CD4-positive, alpha-beta T cell treated with Interleukin-12 subunit alpha and Interleukin-12 subunit beta, for 1 hour (primary cell): ENCODE data around the gene PRPF39.
A peak's percentile ranks its signal among the peaks of the same experiment; 100 is the strongest.
"Not testable (repeated sequence)": the region's sequence is repeated elsewhere in the genome, so short reads cannot be mapped to it uniquely, and the experiment has no call there.

Experiments used
- DNase-seq: peaks from one replicate; pipeline ENCODE4 v3.0.0-alpha.2; 2020

Gene PRPF39, protein sequence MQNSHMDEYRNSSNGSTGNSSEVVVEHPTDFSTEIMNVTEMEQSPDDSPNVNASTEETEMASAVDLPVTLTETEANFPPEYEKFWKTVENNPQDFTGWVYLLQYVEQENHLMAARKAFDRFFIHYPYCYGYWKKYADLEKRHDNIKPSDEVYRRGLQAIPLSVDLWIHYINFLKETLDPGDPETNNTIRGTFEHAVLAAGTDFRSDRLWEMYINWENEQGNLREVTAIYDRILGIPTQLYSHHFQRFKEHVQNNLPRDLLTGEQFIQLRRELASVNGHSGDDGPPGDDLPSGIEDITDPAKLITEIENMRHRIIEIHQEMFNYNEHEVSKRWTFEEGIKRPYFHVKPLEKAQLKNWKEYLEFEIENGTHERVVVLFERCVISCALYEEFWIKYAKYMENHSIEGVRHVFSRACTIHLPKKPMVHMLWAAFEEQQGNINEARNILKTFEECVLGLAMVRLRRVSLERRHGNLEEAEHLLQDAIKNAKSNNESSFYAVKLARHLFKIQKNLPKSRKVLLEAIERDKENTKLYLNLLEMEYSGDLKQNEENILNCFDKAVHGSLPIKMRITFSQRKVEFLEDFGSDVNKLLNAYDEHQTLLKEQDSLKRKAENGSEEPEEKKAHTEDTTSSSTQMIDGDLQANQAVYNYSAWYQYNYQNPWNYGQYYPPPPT

DNA sequence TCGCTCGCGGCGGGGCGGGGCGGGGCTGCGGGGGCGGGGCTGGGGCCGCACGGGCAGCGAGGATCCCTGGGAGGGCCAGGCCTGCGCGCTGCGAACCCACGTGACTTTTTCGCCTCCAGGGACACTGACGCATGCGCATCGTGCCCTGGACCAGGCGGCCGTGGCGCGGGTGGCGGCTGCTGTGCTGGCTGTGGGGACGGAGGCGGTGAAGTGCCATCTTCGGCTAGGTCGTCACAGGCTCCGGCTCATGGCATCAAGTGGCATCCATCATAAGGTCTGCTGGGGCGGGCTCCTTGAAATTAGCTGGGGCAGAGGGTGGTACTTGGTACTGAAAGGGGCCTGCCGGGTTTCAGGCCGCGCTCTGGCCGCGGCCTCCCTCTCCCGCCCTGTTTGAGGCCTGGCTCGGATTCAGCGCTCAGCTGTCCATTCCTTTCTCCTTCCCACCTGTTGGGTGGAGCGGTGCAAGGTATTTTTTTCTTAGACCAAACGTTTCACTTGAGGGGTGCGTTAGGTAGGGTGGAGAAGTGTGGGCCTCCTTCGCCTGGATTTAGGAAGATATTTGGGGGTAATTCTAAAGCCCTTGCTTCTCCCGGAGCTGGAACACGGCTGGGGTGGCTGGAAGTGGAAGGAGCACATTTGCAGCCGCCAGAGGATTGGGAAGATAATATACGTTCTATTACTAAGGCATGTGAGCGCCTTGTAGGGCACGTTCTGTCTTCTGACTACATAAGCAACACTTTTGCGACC, at the start of gene PRPF39:
Gene PRPF39 (plus strand): TSS at position 141 of the 747 bp plus-strand sequence. CDS start 11,124 bp downstream, outside the sequence.
- peak; percentile 96 for DNase-seq

DNA sequence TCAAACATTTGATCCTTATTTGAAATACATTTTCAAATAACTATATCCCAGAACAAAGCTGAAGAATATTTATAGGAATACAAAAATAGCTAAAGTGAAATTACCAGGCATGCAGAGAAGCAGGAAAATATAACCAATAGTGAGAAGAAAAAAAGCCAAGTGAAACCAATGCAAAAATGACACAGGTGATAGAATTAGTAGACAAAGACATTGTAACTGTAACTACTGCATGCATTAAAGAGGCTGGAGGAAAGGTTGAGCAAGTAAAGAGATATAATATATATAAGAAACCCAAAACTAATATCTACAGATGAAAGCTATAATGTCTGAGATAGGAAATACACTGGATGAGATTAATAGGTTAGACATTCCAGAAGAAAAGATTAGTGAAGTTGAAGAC, 49.2 kb upstream of the PRPF39 start:
- DNase-seq: no peak

DNA sequence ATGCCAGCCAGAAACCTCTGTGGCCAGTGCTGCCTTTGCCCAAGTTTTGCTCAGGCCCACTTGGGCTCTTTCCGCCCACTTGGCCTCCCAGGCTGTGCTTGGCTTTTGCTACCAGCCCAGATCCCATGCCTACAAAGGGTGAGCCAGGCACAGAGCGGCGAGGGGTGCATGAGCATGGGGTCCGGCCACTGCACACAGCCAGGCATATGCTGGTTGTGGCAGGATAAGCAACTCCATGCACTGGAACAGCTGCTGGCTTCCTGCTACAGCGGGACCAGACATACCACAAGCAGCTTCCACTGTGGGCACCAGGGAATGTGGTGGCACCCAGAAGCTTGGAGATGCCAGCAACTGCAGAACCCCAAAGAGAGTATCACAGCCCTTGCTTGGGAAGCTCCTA, 45.7 kb upstream of the PRPF39 start:
- DNase-seq: no peak

DNA sequence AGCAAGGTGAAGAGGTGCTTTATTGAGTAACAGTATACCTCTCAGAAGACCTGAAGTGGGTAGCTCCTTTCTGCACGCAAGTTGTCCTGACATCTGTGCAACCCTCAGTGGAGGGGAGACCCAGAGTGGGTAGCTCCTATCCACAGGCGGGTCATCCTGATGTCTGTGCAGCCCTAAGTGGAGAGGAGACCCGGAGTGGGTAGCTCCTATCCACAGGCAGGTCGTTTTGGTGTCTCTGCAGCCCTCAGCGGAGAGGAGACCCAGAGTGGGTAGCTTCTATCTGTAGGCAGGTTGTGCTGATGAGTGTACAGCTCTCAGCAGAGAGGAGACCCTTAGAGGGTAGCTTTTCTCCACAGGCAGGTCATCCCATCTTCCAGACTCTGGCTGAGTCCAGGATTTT, 45.1 kb upstream of the PRPF39 start:
- no peak for DNase-seq

DNA sequence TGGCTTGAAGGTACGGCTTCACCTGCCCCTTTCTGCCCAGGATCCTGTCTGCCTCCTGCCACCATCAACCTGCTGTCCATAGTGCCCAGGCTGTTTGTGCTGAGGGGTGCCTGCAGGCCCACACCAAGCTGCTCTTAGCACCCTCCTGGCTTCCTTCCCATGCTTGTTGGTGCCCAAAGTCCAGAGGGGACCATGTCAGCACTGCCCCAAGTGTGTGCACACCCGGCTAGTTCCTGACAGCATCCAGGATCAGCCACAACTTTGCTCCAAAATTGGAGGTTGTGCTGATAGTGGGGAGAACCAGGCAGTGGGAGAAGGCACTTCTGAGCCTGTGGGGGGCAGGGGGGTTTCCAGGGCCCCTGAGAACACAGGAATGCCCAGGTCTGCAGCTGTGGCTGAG, 44.5 kb upstream of the PRPF39 start:
- no peak for DNase-seq

DNA sequence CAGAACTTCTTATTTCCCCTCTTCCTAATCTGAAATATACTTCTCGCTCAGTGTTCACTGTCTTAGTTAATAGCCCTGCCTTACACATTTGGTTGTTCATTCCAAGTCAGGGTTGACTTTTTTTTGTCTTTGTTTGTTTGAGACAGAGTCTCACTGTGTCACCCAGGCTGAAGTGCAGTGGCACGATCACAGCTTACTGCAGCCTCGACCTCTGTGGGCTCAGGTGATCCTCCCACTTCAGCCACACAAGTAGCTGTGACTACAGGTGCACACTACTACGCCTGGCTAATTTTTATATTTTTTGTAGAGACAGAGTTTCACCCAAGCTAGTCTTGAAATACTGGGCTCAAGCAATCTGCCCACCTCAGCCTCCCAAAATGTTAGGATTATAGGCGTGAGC, 42.3 kb upstream of the PRPF39 start:
- DNase-seq: no peak

DNA sequence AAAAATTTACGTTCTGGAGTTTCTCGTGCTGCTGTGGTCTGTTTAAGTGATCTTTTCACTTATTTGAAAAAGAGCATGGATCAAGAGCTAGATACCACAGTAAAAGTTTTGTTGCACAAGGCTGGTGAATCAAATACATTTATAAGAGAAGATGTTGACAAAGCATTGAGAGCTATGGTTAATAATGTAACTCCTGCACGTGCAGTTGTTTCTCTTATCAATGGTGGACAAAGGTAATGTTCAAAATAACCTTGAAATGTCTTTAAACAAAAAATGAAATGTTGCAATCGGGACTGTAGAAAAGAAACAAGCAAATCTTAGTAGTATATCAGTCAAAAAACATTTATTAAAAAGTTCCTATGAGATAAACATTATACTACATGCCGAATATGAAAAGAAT, 39.3 kb upstream of the PRPF39 start:
- no peak for DNase-seq

DNA sequence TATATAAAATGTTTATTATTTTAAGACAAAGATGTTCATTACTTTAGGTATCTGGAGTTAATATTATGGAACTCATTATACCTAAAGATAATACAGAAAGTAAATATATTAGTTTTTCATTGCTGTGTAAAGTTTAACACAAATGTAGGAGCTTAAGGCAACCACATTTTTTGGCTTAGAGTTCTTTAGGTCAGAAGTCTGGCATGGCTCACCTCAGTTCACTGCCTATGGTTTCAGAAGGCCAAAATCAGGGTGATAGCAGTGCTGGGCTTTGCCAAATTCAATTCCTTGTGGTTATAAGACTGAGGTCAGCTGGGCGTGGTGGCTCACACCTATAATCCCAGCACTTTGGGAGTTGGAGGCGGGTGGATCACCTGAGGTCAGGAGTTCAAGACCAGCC, 35.5 kb upstream of the PRPF39 start:
- no peak for DNase-seq

DNA sequence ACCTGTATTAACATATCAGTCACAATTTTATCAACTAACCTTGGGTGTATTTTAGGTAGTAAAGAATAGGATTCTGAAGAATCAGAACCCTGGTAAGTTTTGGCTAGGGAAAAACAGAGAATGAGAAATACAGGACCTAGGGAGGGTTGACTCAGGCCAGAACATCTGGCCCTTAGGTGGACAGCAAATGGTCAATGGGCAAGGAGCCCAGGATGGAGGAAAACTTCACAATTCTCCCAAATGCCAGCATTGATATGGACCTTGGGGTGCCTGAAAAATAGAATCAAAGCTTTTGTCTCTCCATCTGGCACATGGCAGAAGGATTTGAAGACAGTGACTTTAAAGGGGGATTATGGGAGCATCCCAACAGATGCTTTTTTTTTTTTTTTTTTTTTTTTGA, 32.7 kb upstream of the PRPF39 start:
- no peak for DNase-seq

DNA sequence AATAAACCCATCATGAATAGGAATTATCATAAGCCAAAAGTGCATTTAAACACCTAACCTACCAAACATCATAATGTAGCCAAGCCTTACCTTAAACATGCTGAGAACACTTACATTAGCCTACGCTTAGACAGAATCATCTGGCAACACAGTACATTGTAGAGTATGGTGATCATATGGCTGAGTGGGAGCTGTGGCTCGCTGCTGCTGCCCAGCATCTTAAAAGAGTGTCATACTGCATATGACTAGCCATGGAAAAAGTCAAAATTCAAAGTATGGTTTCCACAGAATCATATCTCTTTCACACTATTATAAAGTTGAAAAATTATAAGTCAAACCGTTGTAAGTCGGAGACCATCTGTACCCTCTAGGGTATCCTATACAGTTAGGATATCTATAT, 32.0 kb upstream of the PRPF39 start:
- DNase-seq: no peak

DNA sequence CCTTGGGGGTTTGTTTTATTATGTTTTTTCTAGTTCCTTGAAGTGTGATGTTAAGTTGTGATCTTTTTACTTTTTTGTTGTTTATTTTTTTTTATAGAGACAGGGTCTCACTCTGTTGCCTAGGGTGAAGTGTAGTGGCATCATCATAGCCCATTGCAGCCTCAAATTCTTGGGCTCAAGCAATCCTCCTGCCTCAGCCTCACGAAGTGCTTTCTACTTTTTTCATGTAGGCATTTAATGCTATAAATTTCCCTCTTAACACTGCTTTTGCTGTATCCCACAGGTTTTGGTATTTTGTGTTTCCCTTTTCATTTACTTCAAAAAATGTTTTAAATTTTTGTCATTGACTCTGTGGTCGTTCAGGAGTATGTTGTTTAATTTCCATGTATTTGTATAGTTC, 26.6 kb upstream of the PRPF39 start:
- DNase-seq: no peak

DNA sequence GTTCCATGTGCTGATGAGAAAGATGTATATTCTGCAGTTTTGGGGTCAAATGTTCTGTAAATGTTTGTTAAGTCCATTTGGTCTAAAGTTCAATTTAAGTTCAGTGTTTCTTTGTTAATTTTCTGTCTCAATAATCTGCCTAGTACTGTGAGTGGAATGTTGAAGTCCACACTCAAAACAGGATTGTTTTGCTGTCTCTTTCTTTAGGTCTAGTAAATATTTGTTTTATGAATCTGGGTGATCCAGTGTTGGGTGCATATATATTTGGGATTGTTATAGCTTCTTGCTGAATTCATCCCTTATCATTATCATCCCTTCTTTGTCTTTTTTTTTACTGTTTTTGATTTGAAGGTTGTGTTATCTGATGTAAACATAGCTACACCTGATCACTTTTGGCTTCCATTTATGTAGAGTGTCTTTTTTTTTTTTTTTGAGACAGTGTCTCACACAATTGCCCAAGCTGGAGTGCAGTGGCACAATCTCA, 26.0 kb upstream of the PRPF39 start:
- DNase-seq: no peak

DNA sequence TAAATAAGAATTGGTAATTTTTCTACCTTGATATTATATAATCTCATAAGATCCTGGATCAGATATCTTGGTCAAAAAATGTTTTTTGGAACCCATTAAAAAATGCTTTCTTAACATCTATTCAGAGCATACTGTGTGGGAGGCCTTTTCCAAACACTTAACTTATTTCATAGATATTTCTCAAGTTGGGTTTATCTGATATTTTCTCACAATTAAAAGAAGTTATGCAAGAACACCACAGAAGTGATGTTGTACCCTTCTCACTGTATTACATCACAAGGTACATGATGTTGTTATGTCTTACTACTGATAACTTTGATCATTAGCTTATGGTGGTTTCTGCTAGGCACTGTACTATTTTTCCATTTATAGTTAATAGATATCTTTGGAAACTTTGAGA, 23.4 kb upstream of the PRPF39 start:
- no peak for DNase-seq

DNA sequence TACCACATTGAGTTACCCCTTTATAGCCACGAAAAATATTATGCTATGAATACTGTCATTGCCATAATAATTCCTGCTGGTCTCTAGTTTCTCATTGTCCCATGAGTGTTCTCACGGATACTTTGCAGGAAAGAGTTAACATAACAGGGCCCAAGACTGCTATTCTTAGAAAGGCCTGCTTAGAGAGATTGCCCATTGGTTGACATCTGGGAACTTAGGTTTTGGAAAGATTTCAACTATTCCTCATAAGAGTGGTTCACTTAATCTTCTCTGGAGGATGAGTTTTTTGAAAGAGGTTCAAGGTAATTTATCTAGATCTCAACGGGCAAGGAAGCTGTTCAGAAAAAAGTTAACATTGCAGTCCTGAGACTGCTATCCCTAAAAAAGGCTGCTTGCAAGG, 18.4 kb upstream of the PRPF39 start:
- no peak for DNase-seq

DNA sequence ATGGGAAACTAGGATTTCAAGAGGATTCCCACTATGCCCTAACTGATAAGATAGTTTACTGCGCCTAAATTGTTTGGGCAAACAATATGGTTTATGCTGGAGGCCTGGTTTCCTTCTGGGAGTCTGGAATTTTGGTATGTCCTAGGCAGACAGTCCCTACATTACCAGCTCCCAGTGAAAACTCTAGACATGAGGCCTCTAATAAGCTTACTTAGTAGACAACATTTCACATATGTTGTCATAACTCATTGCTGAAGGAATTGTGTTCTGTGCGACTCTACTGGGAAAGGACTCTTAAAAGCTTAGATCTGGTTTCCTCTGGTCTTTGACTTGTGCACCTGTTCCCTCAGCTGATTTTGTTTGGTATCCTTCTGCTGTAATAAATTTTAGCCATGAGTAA, 18.0 kb upstream of the PRPF39 start:
- no peak for DNase-seq

DNA sequence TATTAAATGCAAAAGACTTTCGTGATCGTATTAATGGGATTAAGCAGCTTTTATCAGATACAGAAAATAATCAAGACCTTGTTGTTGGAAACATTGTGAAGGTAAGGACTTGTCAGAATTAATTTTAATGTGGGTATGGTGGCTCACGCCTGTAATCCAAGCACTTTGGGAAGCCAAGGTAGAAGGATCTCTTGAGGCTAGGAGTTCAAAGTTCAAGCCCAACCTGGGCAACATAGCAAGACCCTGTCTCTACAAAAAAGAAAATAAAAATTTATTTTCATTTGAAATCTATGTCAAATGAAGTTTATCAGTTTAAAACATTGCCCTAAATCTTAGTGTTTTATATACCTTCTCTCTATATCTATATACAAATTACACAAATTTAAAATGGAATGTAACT, 17.2 kb upstream of the PRPF39 start:
- no peak for DNase-seq

DNA sequence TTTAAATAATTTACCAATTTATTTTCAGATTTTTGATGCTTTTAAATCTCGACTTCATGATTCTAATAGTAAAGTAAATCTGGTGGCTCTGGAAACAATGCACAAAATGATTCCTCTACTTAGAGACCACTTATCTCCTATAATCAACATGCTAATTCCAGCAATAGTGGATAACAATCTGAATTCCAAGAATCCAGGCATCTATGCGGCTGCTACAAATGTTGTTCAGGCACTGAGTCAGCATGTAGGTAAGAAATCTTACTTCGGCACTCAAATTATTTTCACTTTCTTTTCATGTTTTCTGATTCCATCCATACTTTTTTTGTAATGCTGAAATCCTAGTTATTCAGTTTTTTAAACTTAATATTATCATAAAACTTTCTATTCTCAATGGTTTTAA, 15.5 kb upstream of the PRPF39 start:
- no peak for DNase-seq

DNA sequence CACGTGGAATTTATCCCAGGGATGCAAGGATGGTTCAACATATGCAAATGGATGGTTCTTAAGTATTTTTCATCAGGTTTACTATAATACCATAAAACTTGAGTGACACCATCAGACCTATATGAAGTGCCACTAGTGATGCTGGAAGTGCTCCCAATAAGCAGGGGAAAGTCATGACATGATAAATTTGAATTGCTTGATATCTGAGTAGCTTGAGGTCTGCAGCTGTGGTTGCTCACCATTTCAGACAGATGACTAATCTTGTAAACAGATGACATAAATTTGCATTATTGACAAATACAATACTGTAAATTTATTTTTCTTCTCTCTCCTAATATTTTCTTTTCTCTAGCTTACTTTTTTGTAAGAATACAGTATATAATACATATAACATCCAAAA, 13.7 kb upstream of the PRPF39 start:
- no peak for DNase-seq

DNA sequence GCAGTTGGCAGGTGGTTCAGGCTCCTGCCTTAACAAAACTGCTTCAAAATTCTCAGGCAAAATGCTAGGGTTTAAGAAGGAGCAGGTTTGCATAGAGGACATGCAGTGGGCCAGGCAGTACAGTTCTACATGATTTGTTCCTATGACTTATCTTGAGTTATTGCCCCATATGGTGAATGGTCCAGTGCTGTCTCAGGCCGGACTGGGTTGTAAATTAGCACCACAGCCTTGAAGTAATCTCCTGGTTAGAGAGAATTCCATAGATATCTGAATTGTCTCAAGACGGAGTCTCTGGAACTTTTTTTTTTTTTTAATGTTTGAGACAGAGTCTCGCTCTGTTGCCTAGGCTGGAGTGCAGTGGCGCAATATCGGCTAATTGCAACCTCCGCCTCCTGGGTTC, 11.8 kb upstream of the PRPF39 start:
- no peak for DNase-seq

DNA sequence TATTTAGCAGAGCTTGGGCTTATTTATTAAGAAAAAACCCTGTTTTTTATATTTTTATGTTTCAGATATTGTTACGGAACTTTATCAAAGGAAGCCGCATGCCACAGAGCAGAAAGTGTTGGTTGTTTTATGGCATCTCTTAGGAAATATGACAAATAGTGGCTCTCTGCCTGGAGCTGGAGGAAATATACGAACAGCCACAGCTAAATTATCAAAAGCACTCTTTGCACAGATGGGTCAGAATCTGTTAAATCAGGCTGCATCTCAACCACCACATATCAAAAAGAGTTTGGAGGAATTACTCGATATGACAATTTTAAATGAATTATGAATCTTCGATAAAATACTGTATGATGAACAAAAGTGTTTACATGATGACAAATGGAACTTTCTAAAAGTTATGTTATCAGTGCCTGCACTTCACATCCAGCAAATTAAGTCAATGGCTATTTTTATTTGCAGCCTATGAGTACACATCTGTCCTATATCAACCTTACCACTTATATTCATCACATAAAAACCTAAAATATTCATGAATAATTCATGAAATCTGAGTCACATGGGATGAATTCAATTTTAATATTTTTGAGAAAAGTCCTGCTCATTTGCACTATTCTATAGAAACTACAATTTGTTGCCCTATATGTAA, 10.6 kb upstream of the PRPF39 start:
- no peak for DNase-seq

DNA sequence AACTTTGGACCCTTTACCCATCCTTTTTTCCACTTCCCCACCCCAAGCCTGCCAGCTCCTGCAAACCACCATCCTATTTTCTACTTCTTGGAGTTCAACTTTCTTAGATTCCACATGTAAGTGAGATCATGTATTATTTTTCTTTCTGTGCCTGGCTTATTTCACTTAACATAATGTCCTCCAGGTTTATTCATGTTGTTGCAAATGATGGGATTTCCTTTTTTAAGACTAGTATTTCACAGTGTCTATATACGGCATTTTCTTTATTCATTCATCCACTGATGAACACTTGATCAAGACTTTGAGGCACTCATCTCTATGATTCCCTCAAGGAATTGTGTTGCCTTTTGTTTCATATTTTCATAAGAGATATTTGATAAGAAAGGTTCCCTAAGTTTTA, 5.6 kb upstream of the PRPF39 start:
- no peak for DNase-seq

DNA sequence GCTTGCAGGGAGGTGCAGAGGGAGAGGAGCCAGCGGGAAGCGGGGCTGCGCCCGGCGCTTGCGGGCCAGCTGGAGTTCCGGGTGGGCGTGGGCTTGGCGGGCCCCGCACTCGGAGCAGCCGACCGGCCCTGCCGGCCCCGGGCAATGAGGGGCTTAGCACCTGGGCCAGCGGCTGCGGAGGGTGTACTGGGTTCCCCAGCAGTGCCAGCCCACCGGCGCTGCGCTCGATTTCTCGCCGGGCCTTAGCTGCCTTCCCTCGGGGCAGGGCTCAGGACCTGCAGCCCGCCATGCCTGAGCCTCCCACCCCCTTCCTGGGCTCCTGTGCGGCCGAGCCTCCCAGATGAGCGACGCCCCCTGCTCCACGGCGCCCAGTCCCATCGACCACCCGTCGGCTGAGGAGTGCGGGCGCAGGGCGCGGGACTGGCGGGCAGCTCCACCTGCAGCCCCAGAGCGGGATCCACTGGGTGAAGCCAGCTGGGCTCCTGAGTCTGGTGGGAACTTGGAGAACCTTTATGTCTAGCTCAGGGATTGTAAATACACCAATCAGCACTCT, 3.4 kb upstream of the PRPF39 start:
- DNase-seq: not testable (repeated sequence)

DNA sequence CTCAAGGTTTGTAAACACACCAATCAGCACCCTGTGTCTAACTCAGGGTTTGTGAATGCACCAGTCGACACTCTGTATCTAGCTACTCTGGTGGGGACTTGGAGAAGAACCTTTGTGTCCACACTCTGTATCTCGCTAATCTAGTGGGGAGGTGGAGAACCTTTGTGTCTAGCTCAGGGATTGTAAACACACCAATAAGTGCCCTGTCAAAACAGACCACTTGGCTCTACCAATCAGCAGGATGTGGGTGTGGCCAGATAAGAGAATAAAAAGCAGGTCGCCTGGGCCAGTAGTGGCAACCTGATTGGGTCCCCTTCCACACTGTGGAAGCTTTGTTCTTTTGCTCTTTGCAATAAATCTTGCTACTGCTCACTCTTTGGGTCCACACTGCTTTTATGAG, 2.8 kb upstream of the PRPF39 start:
- not testable (repeated sequence) for DNase-seq
